ENCODE data around the gene LIN52. TPM values are rescaled to one million over a fixed set of nuclear protein-coding genes. Genes with fewer than 3 reads are reported as not detected.

LIN52 gene
- total and polyA plus RNA-seq, 2 of the 13 experiments (the other 11 are each of a cell fraction or from before 2014, with no cell fraction given), result 11.4 to 23.3 TPM

- TF ChIP-seq MED8 (CRISPR knock-in tag; IDR thresholded peaks at IDR 0.05; ENCODE audit: insufficient replicate concordance) (no peak), MED13 (CRISPR knock-in tag; IDR thresholded peaks at IDR 0.05) (no peak)
These were observed 134.8 kb downstream of the LIN52 start (continued) for GRCh38 chr14:74219277-74220205.

GRCh38 chr14:74220991-74221390 lies 136.2 kb downstream of the LIN52 start:
- H3K79me2 ChIP-seq (ENCODE audit: insufficient read depth, low read length), result no peaks in the 10 kb centered on the region
- H3K36me3 ChIP-seq (replicated peaks in 1 of 2; ENCODE audit: control insufficient read depth in 1 of 2, insufficient read depth in 2 of 2, low read length in 2 of 2), result no peaks in the 10 kb centered on the region
- in situ Hi-C loops (cut with HindIII; ENCODE audit: extremely low pct_ligation_motif_present, low pct_unique_long_range_greater_than_20kb) (no loop called here), intact Hi-C loops (cut with micrococcal nuclease; ENCODE audit: unreplicated experiment) (no loop called here)
- no peak overlapping the region for H3K4me3 ChIP-seq (replicated peaks in 1 of 3; ENCODE audit: insufficient read depth in 1 of 3, low read depth in 2 of 3, low read length in 3 of 3)
- ChIA-PET CTCF (ENCODE audit: low intra/inter-chr PET ratio, low total read pairs) (no interaction called here), POLR2A (no interaction called here)
- ATAC-seq (no peak), DNase-seq (ENCODE audit: low spot score) (no peak), FAIRE-seq (no peak)
- H3K4me1 ChIP-seq (ENCODE audit: insufficient read depth, low read length), result peaks cover 12% of the 10 kb centered on the region; the same call in 1 of the 2 replicates
- H3K27ac ChIP-seq (ENCODE audit: extremely low read length, insufficient read depth, low read length), result no peak overlapping the region
- no TSS peak for BruUV-seq (replicated peaks)
- H3K4me2 ChIP-seq (ENCODE audit: low read depth, low read length), result no peak overlapping the region
- TF ChIP-seq PITX1 (CRISPR knock-in tag; IDR thresholded peaks at IDR 0.05), result no peak
- no peak for TF ChIP-seq ARHGAP35 (CRISPR knock-in tag; IDR thresholded peaks at IDR 0.05; ENCODE audit: borderline replicate concordance)
- no peak for TF ChIP-seq FOXA3 (CRISPR knock-in tag; IDR thresholded peaks at IDR 0.05)
- no peak for TF ChIP-seq PHF8 (CRISPR knock-in tag; IDR thresholded peaks at IDR 0.05)
- no peak for TF ChIP-seq CSRNP2 (CRISPR knock-in tag; conservative IDR thresholded peaks at IDR 0.05; ENCODE audit: low read depth)
- 3% methylated on average over 4 of the region's 6 CpGs for WGBS (ENCODE audit: low lambda C conversion rate)
- H2AFZ ChIP-seq (ENCODE audit: low read length), result no peak overlapping the region
- no peaks in the 10 kb centered on the region for H3K9me3 ChIP-seq (ENCODE audit: low read length)
- H3K9ac ChIP-seq (ENCODE audit: insufficient read depth, low read depth, low read length), result no peak overlapping the region
- no peaks in the 10 kb centered on the region for H4K20me1 ChIP-seq (ENCODE audit: insufficient read depth, low read length)
- peaks cover 10 to 55% of the 10 kb centered on the region in 2 experiments for H3K27me3 ChIP-seq (ENCODE audit: control insufficient read depth in 1 of 2, insufficient read depth in 2 of 2, low read length in 2 of 2)

Data from HepG2 (cell line).